K562 (cell line): Measurements from ENCODE around the gene CAPN7. TPM values are rescaled to one million over a fixed set of nuclear protein-coding genes. Genes with fewer than 3 reads are reported as not detected.

Experiments used
- ARNT ChIP-seq, 2 experiments: fragments of 450-650 bp; IDR thresholded peaks; 2 replicates each; pipeline ENCODE4 v1.6.1; 2016; ENCODE audit warnings: mild to moderate bottlenecking in 1 of 2
- CBFA2T3 ChIP-seq: fragments of 450-650 bp; IDR thresholded peaks from 2 replicates; pipeline ENCODE4 v1.6.1; 2017
- CREB1 ChIP-seq, 2 experiments: sonication (generic) in 1 of 2; formaldehyde crosslinking in 1 of 2; IDR thresholded peaks; 2 replicates each; pipeline versions ENCODE4 v1.6.1 to v1.8.0; 2012 to 2022; ENCODE audit warnings: inconsistent platforms in 1 of 2, mild to moderate bottlenecking in 1 of 2, missing genetic modification reagents in 1 of 2, moderate library complexity in 1 of 2
- FOXA1 ChIP-seq: fragments of 450-650 bp; IDR thresholded peaks from 2 replicates; pipeline ENCODE4 v1.6.1; 2016; ENCODE audit warnings: mild to moderate bottlenecking, borderline replicate concordance
- FOXO4 ChIP-seq: fragments of 450-650 bp; formaldehyde crosslinking; IDR thresholded peaks from 2 replicates; pipeline ENCODE4 v1.4.0; 2020; ENCODE audit warnings: mild to moderate bottlenecking, moderate library complexity
- HDAC6 ChIP-seq: IDR thresholded peaks from 2 replicates; pipeline ENCODE4 v1.6.1; 2012; ENCODE audit warnings: low read depth, mild to moderate bottlenecking, control low read depth, inconsistent platforms, low read length, moderate library complexity
- ILF3 ChIP-seq: fragments of 450-650 bp; IDR thresholded peaks from 2 replicates; pipeline ENCODE4 v1.6.1; 2018; ENCODE audit warnings: antibody characterized with exemption, mild to moderate bottlenecking, moderate library complexity, borderline replicate concordance
- IRF2 ChIP-seq: sonication (generic); formaldehyde crosslinking; IDR thresholded peaks from 2 replicates; pipeline ENCODE4 v1.8.1; 2022; ENCODE audit warnings: mild to moderate bottlenecking, missing genetic modification reagents
- KLF1 ChIP-seq: fragments of 450-650 bp; IDR thresholded peaks from 2 replicates; pipeline ENCODE4 v1.6.1; 2016; ENCODE audit warnings: missing genetic modification characterization, missing compliant biosample characterization
- MEF2D ChIP-seq: conservative IDR thresholded peaks from 2 replicates; pipeline ENCODE4 v1.6.1; 2016; ENCODE audit warnings: low read depth, missing genetic modification characterization, missing compliant biosample characterization
- MEIS2 ChIP-seq: fragments of 450-650 bp; IDR thresholded peaks from 2 replicates; pipeline ENCODE4 v1.6.1; 2014; ENCODE audit warnings: mild to moderate bottlenecking; ENCODE audit not compliant: partially characterized antibody
- MIER1 ChIP-seq: fragments of 450-650 bp; IDR thresholded peaks from 2 replicates; pipeline ENCODE4 v1.6.1; 2016; ENCODE audit warnings: antibody characterized with exemption, mild to moderate bottlenecking, low read depth
- NKRF ChIP-seq: fragments of 450-650 bp; IDR thresholded peaks from 2 replicates; pipeline ENCODE4 v1.6.1; 2016; ENCODE audit warnings: borderline replicate concordance
- NR1H2 ChIP-seq: sonication (generic); formaldehyde crosslinking; IDR thresholded peaks from 2 replicates; pipeline ENCODE4 v1.4.0; 2020; ENCODE audit warnings: mild to moderate bottlenecking, missing genetic modification reagents
- OTX1 ChIP-seq: fragments of 450-650 bp; formaldehyde crosslinking; IDR thresholded peaks from 2 replicates; pipeline ENCODE4 v1.4.0; 2022; ENCODE audit warnings: mild to moderate bottlenecking
- POLR2AphosphoS5 ChIP-seq: IDR thresholded peaks from 2 replicates; pipeline ENCODE4 v1.6.1; 2011; ENCODE audit warnings: mild to moderate bottlenecking, low read depth, low read length, moderate library complexity; ENCODE audit not compliant: control insufficient read depth, insufficient read depth
- RNF2 ChIP-seq: sonication (generic); IDR thresholded peaks from 2 replicates; pipeline ENCODE4 v1.6.1; 2016
- SOX6 ChIP-seq: fragments of 450-650 bp; IDR thresholded peaks from 2 replicates; pipeline ENCODE4 v1.6.1; 2014; ENCODE audit warnings: mild to moderate bottlenecking
- YBX1 ChIP-seq: fragments of 450-650 bp; IDR thresholded peaks from 2 replicates; pipeline ENCODE4 v1.7.1; 2016; ENCODE audit warnings: mild to moderate bottlenecking
- ZNF212 ChIP-seq: fragments of 450-650 bp; formaldehyde crosslinking; IDR thresholded peaks from 2 replicates; pipeline ENCODE4 v1.4.0; 2020; ENCODE audit warnings: mild to moderate bottlenecking
- ZNF282 ChIP-seq: sonication (generic); formaldehyde crosslinking; IDR thresholded peaks from 2 replicates; pipeline ENCODE4 v1.8.1; 2023; ENCODE audit warnings: missing genetic modification reagents
- ZNF57 ChIP-seq: fragments of 450-650 bp; formaldehyde crosslinking; IDR thresholded peaks from 2 replicates; pipeline ENCODE4 v1.4.0; 2020; ENCODE audit warnings: mild to moderate bottlenecking, moderate library complexity
- ZNF76 ChIP-seq: fragments of 250-450 bp; sonication (Bioruptor Pico); IDR thresholded peaks from 2 replicates; pipeline ENCODE4 v1.4.0; 2020; ENCODE audit warnings: mild to moderate bottlenecking, moderate library complexity, borderline replicate concordance
- polyA plus RNA-seq, 8 experiments: library from polyadenylated mRNA; depleted of rRNA in 4 of 8; stranded (reverse) in 5 of 8; unstranded in 3 of 8; fragments of >200 nt; fragmentation: Nextera tagmentation in 2 of 8; fragmentation: Illumina TruSeq in 1 of 8; extraction: Ambion mirVana in 2 of 8; extraction: Trizol in 1 of 8; gene quantifications; 2 replicates each; pipeline versions ENCODE4 v1.2.1 to v1.2.3, GENCODE V29; 2011 to 2014; ENCODE audit warnings: inconsistent platforms in 1 of 8, missing spikeins in 1 of 8
- total RNA-seq, 7 experiments: library from RNA; depleted of rRNA in 6 of 7; stranded (reverse); fragments of >200 nt in 6 of 7; fragmentation: Illumina TruSeq in 2 of 7; extraction: Trizol in 2 of 7; gene quantifications; 2 replicates each; pipeline versions ENCODE4 v1.2.1 to v1.2.3, GENCODE V29; 2011 to 2021; ENCODE audit warnings: low replicate concordance in 1 of 7
- TF ChIP-seq, protein P1 (sequence below): fragments of 250-450 bp; sonication (Bioruptor Pico); IDR thresholded peaks from 2 replicates; pipeline ENCODE4 v1.4.0; 2020; ENCODE audit warnings: mild to moderate bottlenecking, moderate library complexity, borderline replicate concordance
- TF ChIP-seq, protein P2 (sequence below): sonication (generic); formaldehyde crosslinking; IDR thresholded peaks from 2 replicates; pipeline ENCODE4 v1.8.0; 2022; ENCODE audit warnings: mild to moderate bottlenecking, missing genetic modification reagents

The CAPN7 gene
- total and polyA plus RNA-seq, 9 of the 15 experiments (the other 6 are each of a cell fraction or from before 2014, with no cell fraction given): 6.5 to 42.7 (median 32.7) TPM

DNA sequence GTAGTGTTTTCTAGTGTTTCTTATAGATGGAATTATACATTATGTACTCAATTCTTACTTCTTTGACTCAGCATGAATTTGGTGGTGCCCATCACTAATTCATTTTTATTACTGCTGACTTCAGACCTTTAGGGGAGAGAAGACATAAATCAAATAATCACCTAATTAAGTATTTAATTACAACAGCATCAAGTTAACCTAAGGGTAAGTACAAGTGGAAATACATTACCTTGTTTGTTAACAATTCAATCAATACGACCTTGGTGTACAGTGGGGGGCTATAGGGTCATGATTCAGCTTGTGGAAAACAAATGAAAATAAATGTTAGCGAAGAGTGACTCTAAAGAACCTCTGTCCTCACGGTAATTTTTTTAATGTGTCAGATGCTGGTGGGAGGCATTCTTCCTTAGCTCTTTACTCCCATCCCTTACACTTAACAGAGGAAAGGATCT is 538 bp upstream of the CAPN7 start (continued):
- no peak for TF ChIP-seq HDAC6
- TF ChIP-seq ZNF76 (CRISPR knock-in tag): no peak
- TF ChIP-seq ZNF282 (CRISPR knock-in tag): no peak
- TF ChIP-seq KLF1 (tag): no peak
- no peak for TF ChIP-seq SOX6
- no peak for TF ChIP-seq POLR2AphosphoS5
- TF ChIP-seq MIER1: no peak
- TF ChIP-seq FOXA1: no peak
- TF ChIP-seq MEF2D (tag): 0 out of 2 replicates have a peak, but pooled peaks have one; percentile 35
- TF ChIP-seq ZNF212: no peak
- TF ChIP-seq MEIS2: no peak
- no peak for TF ChIP-seq FOXO4 (CRISPR knock-in tag)
- no peak for TF ChIP-seq YBX1
- no peak for TF ChIP-seq OTX1 (CRISPR knock-in tag)
- TF ChIP-seq NR1H2 (CRISPR knock-in tag): no peak
- peak in 1 of 2 experiments; percentile 59; a peak in 1 of 4 replicates for TF ChIP-seq ARNT (IDR thresholded peaks at IDR 0.05)
- TF ChIP-seq IRF2 (CRISPR knock-in tag): no peak
- TF ChIP-seq RNF2: no peak
- no peak for TF ChIP-seq ILF3
- TF ChIP-seq, protein P1, sequence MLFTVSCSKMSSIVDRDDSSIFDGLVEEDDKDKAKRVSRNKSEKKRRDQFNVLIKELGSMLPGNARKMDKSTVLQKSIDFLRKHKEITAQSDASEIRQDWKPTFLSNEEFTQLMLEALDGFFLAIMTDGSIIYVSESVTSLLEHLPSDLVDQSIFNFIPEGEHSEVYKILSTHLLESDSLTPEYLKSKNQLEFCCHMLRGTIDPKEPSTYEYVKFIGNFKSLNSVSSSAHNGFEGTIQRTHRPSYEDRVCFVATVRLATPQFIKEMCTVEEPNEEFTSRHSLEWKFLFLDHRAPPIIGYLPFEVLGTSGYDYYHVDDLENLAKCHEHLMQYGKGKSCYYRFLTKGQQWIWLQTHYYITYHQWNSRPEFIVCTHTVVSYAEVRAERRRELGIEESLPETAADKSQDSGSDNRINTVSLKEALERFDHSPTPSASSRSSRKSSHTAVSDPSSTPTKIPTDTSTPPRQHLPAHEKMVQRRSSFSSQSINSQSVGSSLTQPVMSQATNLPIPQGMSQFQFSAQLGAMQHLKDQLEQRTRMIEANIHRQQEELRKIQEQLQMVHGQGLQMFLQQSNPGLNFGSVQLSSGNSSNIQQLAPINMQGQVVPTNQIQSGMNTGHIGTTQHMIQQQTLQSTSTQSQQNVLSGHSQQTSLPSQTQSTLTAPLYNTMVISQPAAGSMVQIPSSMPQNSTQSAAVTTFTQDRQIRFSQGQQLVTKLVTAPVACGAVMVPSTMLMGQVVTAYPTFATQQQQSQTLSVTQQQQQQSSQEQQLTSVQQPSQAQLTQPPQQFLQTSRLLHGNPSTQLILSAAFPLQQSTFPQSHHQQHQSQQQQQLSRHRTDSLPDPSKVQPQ (CRISPR knock-in tag): no peak
- 0 out of 2 replicates have a peak, but pooled peaks have one; percentile 25 for TF ChIP-seq NKRF
- TF ChIP-seq ZNF57 (CRISPR knock-in tag): no peak
- TF ChIP-seq CREB1 (IDR thresholded peaks at IDR 0.05): no peak
- no peak for TF ChIP-seq CREB1 (CRISPR knock-in tag; IDR thresholded peaks at IDR 0.05)
- TF ChIP-seq, protein P2, sequence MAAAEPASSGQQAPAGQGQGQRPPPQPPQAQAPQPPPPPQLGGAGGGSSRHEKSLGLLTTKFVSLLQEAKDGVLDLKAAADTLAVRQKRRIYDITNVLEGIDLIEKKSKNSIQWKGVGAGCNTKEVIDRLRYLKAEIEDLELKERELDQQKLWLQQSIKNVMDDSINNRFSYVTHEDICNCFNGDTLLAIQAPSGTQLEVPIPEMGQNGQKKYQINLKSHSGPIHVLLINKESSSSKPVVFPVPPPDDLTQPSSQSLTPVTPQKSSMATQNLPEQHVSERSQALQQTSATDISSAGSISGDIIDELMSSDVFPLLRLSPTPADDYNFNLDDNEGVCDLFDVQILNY (CRISPR knock-in tag): no peak
- no peak for TF ChIP-seq CBFA2T3
